Brain microvascular endothelial cell (primary cell): ENCODE results near the gene NUP107.

Experiments
- DNase-seq: peaks from one replicate; pipeline ENCODE4 v3.0.0-alpha.2; 2020
- H3K27ac ChIP-seq: fragments of 250-450 bp; sonication (Bioruptor Pico); 2 replicates; pipeline ENCODE4 v1.5.1; 2020; ENCODE audit warnings: mild to moderate bottlenecking, moderate library complexity
- H3K27me3 ChIP-seq: fragments of 250-450 bp; sonication (Bioruptor Pico); replicated peaks from 2 replicates; pipeline ENCODE4 v1.5.1; 2020; ENCODE audit warnings: mild to moderate bottlenecking
- H3K36me3 ChIP-seq: fragments of 250-450 bp; sonication (Bioruptor Pico); replicated peaks from 2 replicates; pipeline ENCODE4 v1.5.1; 2020; ENCODE audit warnings: mild to moderate bottlenecking
- H3K4me3 ChIP-seq: 2 replicates; pipeline ENCODE4 v1.5.1; 2011; ENCODE audit warnings: low read depth, mild to moderate bottlenecking, control low read depth, low read length, moderate library complexity
- CTCF ChIP-seq: IDR thresholded peaks from 2 replicates; pipeline ENCODE4 v1.5.1; 2011; ENCODE audit warnings: low read depth, mild to moderate bottlenecking, moderate library complexity, low read length, control low read depth, inconsistent platforms; ENCODE audit errors: missing control alignments
- in situ Hi-C: cut with HindIII; loops from 2 replicates; pipeline ENCODE4 v1.10.0; 2017; ENCODE audit warnings: low sequenced_read_pairs, low pct_ligation_motif_present

NUP107 gene

GRCh38 chr12:68779280-68779679, 92.5 kb downstream of the NUP107 start:
- in situ Hi-C loops = no loop called here
- Histone ChIP-seq H3K27me3 (no peaks in the 10 kb centered on the region), H3K4me3 (no peak overlapping the region), H3K36me3 (no peaks in the 10 kb centered on the region), H3K27ac (no peak overlapping the region)
- no peak for DNase-seq
- TF ChIP-seq CTCF = no peak

GRCh38 chr12:68780731-68781130, 94.0 kb downstream of the NUP107 start:
- H3K27ac ChIP-seq = no peak overlapping the region
- no peak overlapping the region for H3K4me3 ChIP-seq
- H3K27me3 ChIP-seq = no peaks in the 10 kb centered on the region

GRCh38 chr12:68781728-68782127, 95.0 kb downstream of the NUP107 start:
- DNase-seq = no peak
- in situ Hi-C loops = no loop called here
- TF ChIP-seq CTCF = no peak
- Histone ChIP-seq H3K4me3 (no peak overlapping the region), H3K27ac (no peak overlapping the region), H3K36me3 (no peaks in the 10 kb centered on the region), H3K27me3 (no peaks in the 10 kb centered on the region)

More at GRCh38 chr12:68780731-68781130, 94.0 kb downstream of the NUP107 start:
- TF ChIP-seq CTCF = no peak
- DNase-seq = peak; percentile 9
- H3K36me3 ChIP-seq = no peaks in the 10 kb centered on the region
- in situ Hi-C loops = no loop called here

GRCh38 chr12:68784015-68784414, 97.2 kb downstream of the NUP107 start:
- no peaks in the 10 kb centered on the region for H3K36me3 ChIP-seq
- H3K4me3 ChIP-seq = no peak overlapping the region
- no peak for TF ChIP-seq CTCF
- H3K27me3 ChIP-seq = no peaks in the 10 kb centered on the region
- no peak overlapping the region for H3K27ac ChIP-seq
- in situ Hi-C loops = no loop called here
- DNase-seq = no peak

GRCh38 chr12:68785358-68785757, 98.6 kb downstream of the NUP107 start:
- no peaks in the 10 kb centered on the region for H3K27me3 ChIP-seq
- H3K36me3 ChIP-seq = no peaks in the 10 kb centered on the region
- no peak for TF ChIP-seq CTCF
- in situ Hi-C loops = no loop called here
- DNase-seq = peak; percentile 9
- H3K27ac ChIP-seq = no peak overlapping the region
- no peak overlapping the region for H3K4me3 ChIP-seq

GRCh38 chr12:68785823-68786222, 99.0 kb downstream of the NUP107 start:
- H3K4me3 ChIP-seq = no peak overlapping the region
- H3K27ac ChIP-seq = no peak overlapping the region
- in situ Hi-C loops = no loop called here
- no peak for TF ChIP-seq CTCF
- no peaks in the 10 kb centered on the region for H3K36me3 ChIP-seq
- H3K27me3 ChIP-seq = no peaks in the 10 kb centered on the region
- DNase-seq = no peak
